ENCODE data around the gene KCTD17. TPM values are rescaled to one million over a fixed set of nuclear protein-coding genes. Genes with fewer than 3 reads are reported as not detected.
"Not testable (repeated sequence)": the region's sequence is repeated elsewhere in the genome, so short reads cannot be mapped to it uniquely, and the experiment has no call there.

KCTD17 gene
- total RNA-seq, 2 donors from 2014 or later = 30.5 to 43.8 TPM

DNA sequence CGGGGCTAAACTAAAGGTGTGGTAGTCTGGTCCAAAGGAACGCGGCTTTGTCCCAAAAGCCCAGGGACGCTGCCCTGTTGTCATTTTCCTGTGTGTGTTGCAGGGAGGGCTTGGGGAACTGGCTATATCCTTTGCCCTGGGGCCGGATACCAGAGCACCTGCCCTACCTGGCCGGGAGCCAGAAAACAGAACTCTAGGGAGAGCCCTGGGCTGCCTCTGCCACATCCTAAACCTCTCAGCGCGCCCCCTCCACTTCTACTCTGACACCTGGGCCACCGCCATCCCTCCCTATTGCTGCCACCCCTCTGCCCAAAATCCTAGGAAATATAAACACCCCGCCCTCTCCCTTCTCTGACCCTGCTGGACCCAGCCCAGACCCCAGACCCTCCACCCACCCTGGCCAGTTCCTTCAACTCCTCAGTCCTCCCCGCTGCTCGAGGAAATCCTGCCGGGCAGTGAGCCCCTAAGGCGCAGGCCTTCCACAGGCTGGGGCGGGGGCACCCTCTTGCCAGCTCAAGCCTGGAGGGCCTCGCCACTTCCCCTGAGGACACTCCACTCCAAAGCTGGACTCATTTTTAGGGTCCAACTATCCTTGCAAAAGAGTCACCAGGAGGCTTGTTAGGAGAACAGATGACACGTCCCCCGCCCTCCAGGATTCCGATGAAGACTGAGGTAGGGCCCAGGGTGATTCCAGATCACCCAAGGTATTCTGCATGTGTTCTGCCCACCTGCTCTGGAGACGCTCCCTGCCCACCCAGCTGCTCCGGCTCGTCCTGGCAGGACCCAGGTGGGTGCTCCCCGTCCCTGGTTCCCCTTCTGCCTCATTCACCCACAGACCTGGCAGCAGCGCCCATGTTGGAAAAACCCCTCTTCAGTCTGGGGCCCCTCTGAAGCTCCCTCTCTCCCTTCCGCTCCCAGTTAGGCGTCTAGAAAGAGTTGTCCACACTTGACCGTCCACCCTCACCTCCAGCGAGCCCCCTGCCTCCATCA lies 12.2 kb downstream of the KCTD17 start:
- ATAC-seq (no peak), DNase-seq (ENCODE audit: low spot score) (no peak)
- Mint-ChIP-seq H3K36me3 (no peaks in the 10 kb centered on the region), H3K27ac (peak overlapping the region in 1 of 2 donors; percentile 68), H3K4me1 (ENCODE audit: low read depth in 2 of 2) (no peaks in the 10 kb centered on the region), H3K4me3 (no peak overlapping the region), H3K27me3 (peaks cover 8 to 9% of the 10 kb centered on the region in 2 donors), H3K9me3 (no peaks in the 10 kb centered on the region)

DNA sequence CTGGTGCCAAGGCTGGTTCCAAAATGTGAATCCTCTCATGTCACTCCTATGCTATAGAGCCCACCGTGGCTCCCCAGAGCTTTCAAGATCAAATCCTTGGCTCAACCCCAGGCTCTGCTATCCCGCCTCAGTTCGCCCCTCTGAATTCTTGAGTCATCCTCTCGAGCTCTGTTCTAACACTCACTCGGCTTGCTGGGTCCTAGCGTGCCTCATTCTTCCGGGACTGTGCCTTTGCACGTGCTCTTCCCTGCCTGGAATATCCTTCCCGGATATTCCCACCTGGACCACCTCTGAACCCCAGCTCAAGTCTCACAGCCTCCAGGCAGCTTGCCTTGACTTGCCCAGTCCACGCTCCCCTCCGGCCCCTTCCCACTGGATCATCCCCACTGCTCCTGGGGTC lies 13.0 kb downstream of the KCTD17 start:
- Mint-ChIP-seq H3K27ac (peak overlapping the region in 1 of 2 donors; percentile 68), H3K4me3 (no peak overlapping the region)

DNA sequence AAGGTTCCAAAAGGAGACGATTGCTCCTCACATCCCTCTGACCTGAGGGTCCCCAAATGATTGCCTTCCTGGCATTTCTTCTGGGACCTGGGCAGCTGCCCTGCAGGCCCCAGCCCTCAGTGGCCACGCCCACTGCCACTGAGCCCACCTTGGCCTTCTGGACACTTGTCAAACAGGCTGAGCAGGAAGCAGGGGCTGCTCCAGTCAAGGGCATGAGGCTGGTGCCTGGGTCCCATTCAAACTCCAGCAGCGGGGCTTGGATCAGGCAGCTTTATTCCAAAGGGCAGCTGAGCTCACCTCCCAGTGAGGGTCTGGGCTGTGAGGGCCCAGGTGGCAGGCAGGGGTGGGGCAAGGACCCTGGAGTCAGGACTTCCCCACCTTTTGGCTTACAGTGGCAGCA lies 13.6 kb downstream of the KCTD17 start:
- DNase-seq (ENCODE audit: low spot score) (no peak), ATAC-seq (no peak)
- Mint-ChIP-seq H3K4me3 (no peak overlapping the region), H3K27ac (no peak overlapping the region), H3K9me3 (no peaks in the 10 kb centered on the region), H3K36me3 (no peaks in the 10 kb centered on the region), H3K27me3 (peaks cover 9 to 10% of the 10 kb centered on the region in 2 donors), H3K4me1 (ENCODE audit: low read depth in 2 of 2) (no peaks in the 10 kb centered on the region)

More for the DNA sequence above, 13.0 kb downstream of the KCTD17 start:
- Mint-ChIP-seq H3K4me1 (ENCODE audit: low read depth in 2 of 2) (no peaks in the 10 kb centered on the region), H3K27me3 (peaks cover 8 to 9% of the 10 kb centered on the region in 2 donors), H3K9me3 (no peaks in the 10 kb centered on the region), H3K36me3 (no peaks in the 10 kb centered on the region)
- ATAC-seq (no peak), DNase-seq (ENCODE audit: low spot score) (no peak)

DNA sequence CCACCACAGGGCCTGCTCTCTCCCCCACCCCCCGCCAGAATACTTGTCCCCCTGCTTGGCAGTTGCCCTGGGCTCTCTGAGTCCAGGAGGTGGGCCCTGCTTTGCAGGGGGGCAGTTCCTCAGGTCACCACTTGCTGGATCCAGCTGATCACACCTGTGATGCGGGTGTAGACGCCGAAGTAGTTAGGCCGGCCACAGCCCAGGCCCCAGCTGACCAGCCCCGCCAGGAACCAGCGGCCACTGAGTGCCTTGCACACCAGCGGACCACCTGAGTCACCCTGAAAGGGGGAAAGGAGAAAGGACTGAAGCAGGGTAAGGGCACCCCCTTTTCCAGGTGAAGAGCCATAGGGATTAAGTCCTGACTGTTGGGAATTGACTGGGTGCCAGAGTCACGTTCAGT lies 14.4 kb downstream of the KCTD17 start:
- H3K4me1 Mint-ChIP-seq (ENCODE audit: low read depth in 2 of 2) = no peaks in the 10 kb centered on the region
- no peak overlapping the region for H3K27ac Mint-ChIP-seq
- ATAC-seq (no peak), DNase-seq (ENCODE audit: low spot score) (no peak)
- H3K27me3 Mint-ChIP-seq = peaks cover 9 to 10% of the 10 kb centered on the region in 2 donors
- H3K9me3 Mint-ChIP-seq = no peaks in the 10 kb centered on the region
- no peak overlapping the region for H3K4me3 Mint-ChIP-seq
- no peaks in the 10 kb centered on the region for H3K36me3 Mint-ChIP-seq

DNA sequence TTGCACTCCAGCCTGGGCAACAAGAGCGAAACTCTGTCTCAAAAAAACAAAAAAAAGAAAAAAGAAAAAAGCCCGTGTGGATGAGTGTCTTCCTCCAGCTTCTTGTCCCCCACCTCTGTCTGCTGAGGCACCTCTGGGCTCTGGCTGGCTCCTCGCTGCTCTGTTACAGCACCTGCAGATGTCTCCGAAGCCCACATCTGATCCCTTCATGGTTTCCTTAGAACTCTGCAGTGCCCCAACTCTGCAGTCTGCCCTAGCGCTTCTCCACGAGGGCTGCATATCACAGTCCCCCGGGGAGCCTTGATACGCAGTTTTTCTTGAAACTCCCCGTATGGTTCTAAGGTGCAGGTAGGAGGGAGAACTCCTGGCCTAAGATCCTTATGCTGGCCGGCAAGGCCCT lies 15.9 kb downstream of the KCTD17 start:
- H3K36me3 Mint-ChIP-seq = no peaks in the 10 kb centered on the region

DNA sequence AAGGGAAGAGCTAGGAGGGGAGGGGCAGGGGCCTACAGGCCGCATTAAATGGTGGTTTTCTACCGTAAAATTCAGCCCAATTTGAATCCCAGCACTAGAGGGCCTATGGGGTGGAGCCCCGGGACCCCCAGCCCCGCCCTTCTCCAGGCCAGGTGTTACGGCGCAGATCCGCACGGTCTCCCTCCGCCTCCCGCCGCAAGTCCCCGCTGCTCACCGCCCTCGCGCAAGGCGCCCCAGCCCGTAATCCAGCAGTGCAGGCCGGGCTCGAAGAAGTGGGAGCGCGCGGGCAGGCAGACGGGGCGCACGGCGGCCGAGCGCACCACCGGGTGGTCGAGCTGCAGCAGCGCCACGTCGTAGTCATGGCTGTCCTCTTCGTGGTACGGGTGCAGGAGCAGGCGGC lies 17.3 kb downstream of the KCTD17 start:
- Mint-ChIP-seq H3K4me1 (ENCODE audit: low read depth in 2 of 2) (no peaks in the 10 kb centered on the region), H3K27me3 (peaks cover 9 to 10% of the 10 kb centered on the region in 2 donors), H3K27ac (no peak overlapping the region), H3K36me3 (no peaks in the 10 kb centered on the region), H3K9me3 (no peaks in the 10 kb centered on the region), H3K4me3 (no peak overlapping the region)
- ATAC-seq (no peak), DNase-seq (ENCODE audit: low spot score) (no peak)

More for the DNA sequence above, 15.9 kb downstream of the KCTD17 start:
- Mint-ChIP-seq H3K27me3 (peaks cover 9 to 10% of the 10 kb centered on the region in 2 donors), H3K9me3 (no peaks in the 10 kb centered on the region), H3K27ac (no peak overlapping the region), H3K4me3 (no peak overlapping the region), H3K4me1 (ENCODE audit: low read depth in 2 of 2) (no peaks in the 10 kb centered on the region)
- ATAC-seq (no peak), DNase-seq (ENCODE audit: low spot score) (no peak)

DNA sequence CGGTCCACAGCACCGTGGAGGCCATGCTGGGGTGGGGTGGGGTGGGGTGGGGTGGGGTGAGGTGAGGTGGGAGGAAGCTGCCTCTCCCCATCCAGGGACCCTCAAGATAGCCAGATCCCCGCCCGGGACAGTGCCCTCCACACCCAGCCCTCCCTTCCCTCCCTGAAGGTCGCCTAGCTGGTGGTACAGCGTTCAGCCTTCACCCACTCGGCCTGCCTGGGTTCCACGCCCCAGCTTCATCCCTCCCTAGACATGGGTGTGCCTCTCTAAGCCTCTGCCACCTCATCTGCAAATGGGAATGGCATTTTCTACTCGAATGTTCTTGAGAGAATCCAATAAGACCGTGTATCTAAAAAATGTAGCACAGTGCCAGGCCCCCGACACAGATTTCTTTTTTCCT lies 17.8 kb downstream of the KCTD17 start:
- no peak overlapping the region for H3K4me3 Mint-ChIP-seq
- peaks cover 9 to 10% of the 10 kb centered on the region in 2 donors for H3K27me3 Mint-ChIP-seq
- H3K27ac Mint-ChIP-seq = no peak overlapping the region
- DNase-seq (ENCODE audit: low spot score) (no peak), ATAC-seq (no peak)
- H3K36me3 Mint-ChIP-seq = no peaks in the 10 kb centered on the region
- H3K9me3 Mint-ChIP-seq = no peaks in the 10 kb centered on the region
- no peaks in the 10 kb centered on the region for H3K4me1 Mint-ChIP-seq (ENCODE audit: low read depth in 2 of 2)

DNA sequence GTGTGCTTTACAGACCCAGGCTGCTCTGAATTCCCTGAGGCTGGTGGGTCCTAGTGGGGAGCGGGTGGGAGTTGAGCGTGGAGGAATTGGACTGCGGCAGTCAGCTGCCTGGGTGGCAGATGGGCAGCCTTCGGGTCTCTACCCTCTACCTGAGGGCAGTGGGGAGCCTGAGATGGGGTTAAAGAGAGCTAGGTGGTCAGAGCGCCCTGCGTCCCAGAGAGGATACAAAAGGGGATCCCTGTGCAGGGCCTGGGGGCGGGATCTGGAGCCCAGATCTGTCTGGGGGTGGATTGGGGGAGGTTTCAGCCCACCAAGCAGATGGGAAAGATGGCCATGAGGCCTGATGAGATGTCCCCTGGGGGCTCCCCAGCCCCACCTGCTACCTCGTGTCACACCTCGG lies 18.2 kb downstream of the KCTD17 start:
- no peaks in the 10 kb centered on the region for H3K36me3 Mint-ChIP-seq
- peaks cover 9 to 10% of the 10 kb centered on the region in 2 donors for H3K27me3 Mint-ChIP-seq
- no peak overlapping the region for H3K27ac Mint-ChIP-seq
- no peak overlapping the region for H3K4me3 Mint-ChIP-seq
- no peaks in the 10 kb centered on the region for H3K4me1 Mint-ChIP-seq (ENCODE audit: low read depth in 2 of 2)
- no peaks in the 10 kb centered on the region for H3K9me3 Mint-ChIP-seq
- DNase-seq (ENCODE audit: low spot score) (no peak), ATAC-seq (no peak)

DNA sequence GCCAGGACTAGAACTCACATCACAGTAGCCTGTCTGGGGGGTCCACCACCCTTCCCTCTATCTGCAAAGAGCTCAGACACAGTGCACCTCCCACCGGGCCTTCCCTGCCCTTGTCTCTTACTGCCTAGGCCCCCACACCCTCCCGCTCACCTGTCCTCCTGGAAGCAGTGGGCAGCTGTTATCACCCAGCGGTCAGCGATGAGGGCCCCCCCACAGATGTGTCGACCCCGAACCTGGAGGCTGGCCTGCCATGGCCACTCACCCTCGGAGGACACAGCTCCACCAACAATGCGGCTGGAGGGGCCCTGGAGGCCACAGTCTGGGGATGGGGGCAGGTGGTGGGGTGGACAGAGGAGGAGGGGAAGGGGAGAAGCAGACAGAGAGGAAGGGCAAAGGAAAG lies 18.8 kb downstream of the KCTD17 start:
- H3K27me3 Mint-ChIP-seq = peaks cover 10% of the 10 kb centered on the region in 2 donors
- no peaks in the 10 kb centered on the region for H3K36me3 Mint-ChIP-seq
- no peaks in the 10 kb centered on the region for H3K9me3 Mint-ChIP-seq
- H3K4me3 Mint-ChIP-seq = no peak overlapping the region
- DNase-seq (ENCODE audit: low spot score) (no peak), ATAC-seq (no peak)
- H3K4me1 Mint-ChIP-seq (ENCODE audit: low read depth in 2 of 2) = no peaks in the 10 kb centered on the region
- H3K27ac Mint-ChIP-seq = no peak overlapping the region

DNA sequence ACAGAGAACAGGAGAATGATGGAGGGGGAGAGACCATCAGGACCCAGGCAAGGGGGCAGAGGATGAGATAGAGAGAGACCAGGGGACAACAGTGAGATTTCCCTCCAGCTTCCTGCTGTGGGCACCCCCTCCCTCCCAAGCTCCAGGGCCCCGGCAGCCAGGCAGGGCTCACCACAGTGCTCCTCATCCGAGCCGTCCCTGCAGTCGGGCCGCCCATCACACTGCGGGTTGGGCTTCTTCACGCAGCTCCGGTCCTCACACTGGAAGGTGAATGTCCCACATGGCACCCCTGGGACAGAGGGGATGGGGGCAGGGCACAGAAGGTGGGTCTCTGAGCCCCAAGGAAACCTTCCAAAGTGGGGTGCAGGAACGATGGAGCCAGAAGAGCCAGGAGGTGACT lies 19.2 kb downstream of the KCTD17 start:
- Mint-ChIP-seq H3K27ac (no peak overlapping the region), H3K27me3 (peaks cover 10 to 14% of the 10 kb centered on the region in 2 donors), H3K4me1 (ENCODE audit: low read depth in 2 of 2) (peaks cover 2 to 3% of the 10 kb centered on the region in 2 donors), H3K4me3 (no peak overlapping the region), H3K9me3 (no peaks in the 10 kb centered on the region), H3K36me3 (no peaks in the 10 kb centered on the region)
- no peak for ATAC-seq
- no peak for DNase-seq (ENCODE audit: low spot score)

DNA sequence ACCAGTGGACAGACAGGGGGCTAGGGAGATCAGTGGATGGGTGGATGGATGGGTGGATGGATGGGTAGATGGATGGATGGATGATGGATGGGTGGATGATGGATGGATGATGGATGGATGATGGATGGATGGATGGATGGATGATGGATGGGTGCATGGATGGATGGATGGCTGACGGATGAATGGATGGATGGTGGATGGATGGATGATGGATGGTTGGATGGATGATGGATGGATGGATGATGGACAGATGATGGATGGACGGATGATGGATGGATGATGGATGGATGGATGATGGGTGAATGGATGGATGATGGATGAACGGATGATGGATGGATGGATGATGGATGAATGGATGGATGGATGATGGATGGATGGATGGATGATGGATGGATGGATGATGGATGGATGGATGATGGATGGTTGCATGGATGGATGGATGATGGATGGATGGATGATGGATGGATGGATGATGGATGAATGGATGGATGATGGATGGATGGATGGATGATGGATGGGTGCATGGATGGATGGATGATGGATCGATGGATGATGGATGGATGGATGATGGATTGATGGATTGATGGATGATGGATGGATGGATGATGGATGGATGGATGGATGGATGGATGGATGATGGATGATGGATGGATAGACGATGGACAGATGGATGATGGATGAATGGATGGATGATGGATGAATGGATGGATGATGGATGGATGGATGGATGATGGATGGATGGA lies 20.5 kb downstream of the KCTD17 start:
- not testable (repeated sequence) for H3K4me3 Mint-ChIP-seq; ATAC-seq; DNase-seq (ENCODE audit: low spot score); H3K4me1 Mint-ChIP-seq (ENCODE audit: low read depth in 2 of 2); H3K36me3 Mint-ChIP-seq; H3K27ac Mint-ChIP-seq; H3K9me3 Mint-ChIP-seq
- H3K27me3 Mint-ChIP-seq = peaks cover 10 to 18% of the 10 kb centered on the region in 2 donors

DNA sequence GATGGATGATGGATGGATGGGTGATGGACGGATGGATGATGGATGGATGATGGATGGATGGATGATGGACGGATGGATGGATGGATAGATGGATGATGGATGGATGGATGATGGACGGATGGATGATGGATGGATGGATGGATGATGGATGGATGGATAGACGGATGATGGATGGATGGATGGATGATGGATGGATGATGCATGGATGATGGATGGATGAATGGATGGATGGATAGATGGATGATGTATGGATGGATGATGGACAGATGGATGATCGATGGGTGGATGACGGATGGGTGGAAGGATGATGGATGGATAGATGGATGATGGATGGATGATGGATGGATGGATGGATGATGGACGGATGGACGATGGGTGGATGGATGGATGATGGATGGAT lies 21.1 kb downstream of the KCTD17 start:
- ATAC-seq (no peak), DNase-seq (ENCODE audit: low spot score) (no peak)
- no peak overlapping the region for H3K4me3 Mint-ChIP-seq
- H3K27me3 Mint-ChIP-seq = peaks cover 9 to 17% of the 10 kb centered on the region in 2 donors
- no peaks in the 10 kb centered on the region for H3K36me3 Mint-ChIP-seq
- H3K4me1 Mint-ChIP-seq (ENCODE audit: low read depth in 2 of 2) = peaks cover 4 to 9% of the 10 kb centered on the region in 2 donors
- H3K27ac Mint-ChIP-seq = no peak overlapping the region
- no peaks in the 10 kb centered on the region for H3K9me3 Mint-ChIP-seq

DNA sequence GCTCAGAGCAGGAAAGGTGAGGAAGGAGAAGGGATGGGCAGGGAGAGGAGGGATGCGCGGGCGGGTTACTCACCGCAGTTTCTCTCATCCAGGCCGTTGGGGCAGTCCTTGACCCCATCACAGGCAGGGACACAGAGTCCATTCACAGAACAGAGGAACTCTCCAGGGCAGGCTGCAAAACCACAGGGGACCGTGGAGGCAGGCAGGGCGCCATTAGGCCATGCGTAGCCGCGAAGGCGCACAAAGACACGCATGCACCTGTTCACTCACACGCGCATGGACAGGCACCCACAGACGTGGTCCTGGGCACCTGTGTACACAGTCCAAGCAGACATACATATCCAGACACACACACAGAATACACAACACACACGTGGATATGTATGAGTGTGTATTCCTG lies 23.0 kb downstream of the KCTD17 start:
- no peak overlapping the region for H3K27ac Mint-ChIP-seq
- ATAC-seq = no peak
- H3K36me3 Mint-ChIP-seq = no peaks in the 10 kb centered on the region
- peaks cover 2 to 8% of the 10 kb centered on the region in 2 donors for H3K27me3 Mint-ChIP-seq
- peaks cover 23 to 28% of the 10 kb centered on the region in 2 donors for H3K4me1 Mint-ChIP-seq (ENCODE audit: low read depth in 2 of 2)
- H3K4me3 Mint-ChIP-seq = no peak overlapping the region
- no peak for DNase-seq (ENCODE audit: low spot score)
- no peaks in the 10 kb centered on the region for H3K9me3 Mint-ChIP-seq

DNA sequence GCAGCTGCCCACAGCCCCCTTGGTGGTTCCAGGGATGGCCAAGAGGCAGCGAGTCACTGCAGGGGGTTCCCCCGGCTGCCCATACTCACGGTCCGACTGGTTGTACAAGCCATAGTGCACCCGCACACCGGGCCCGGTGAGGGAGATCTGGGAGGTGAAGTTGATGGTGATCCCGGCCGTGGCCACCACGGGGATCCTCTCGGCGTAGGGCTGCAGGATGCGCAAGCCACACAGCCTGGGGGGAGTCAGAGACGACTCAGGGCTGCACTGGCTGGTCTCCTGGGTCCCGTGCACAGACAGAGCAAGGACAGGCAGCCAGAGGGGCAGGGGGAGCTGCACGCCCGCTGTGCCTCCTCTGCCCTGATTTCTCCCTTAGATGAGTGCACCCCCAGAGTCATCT lies 23.5 kb downstream of the KCTD17 start:
- Mint-ChIP-seq H3K9me3 (no peaks in the 10 kb centered on the region), H3K4me3 (no peak overlapping the region), H3K27me3 (peaks cover under 1 to 8% of the 10 kb centered on the region in 2 donors), H3K4me1 (ENCODE audit: low read depth in 2 of 2) (peaks cover 28 to 33% of the 10 kb centered on the region in 2 donors), H3K36me3 (no peaks in the 10 kb centered on the region), H3K27ac (no peak overlapping the region)
- DNase-seq (ENCODE audit: low spot score) (no peak), ATAC-seq (no peak)
